Measurements from ENCODE around the gene TIGAR. TPM values are rescaled to one million over a fixed set of nuclear protein-coding genes. Genes with fewer than 3 reads are reported as not detected.

TIGAR gene
- total RNA-seq, 2 experiments from 2014 or later = 5.3 to 7.1 TPM

- Mint-ChIP-seq H3K4me3 (no peak overlapping the region), H3K36me3 (ENCODE audit: low read depth) (no peaks in the 10 kb centered on the region), H3K27me3 (peaks cover 21% of the 10 kb centered on the region), H3K27ac (no peak overlapping the region), H3K4me1 (ENCODE audit: low read depth) (no peaks in the 10 kb centered on the region), H3K9me3 (no peaks in the 10 kb centered on the region)
- H3K9me3 ChIP-seq (ENCODE audit: control insufficient read depth in 1 of 2, insufficient read depth in 1 of 2, low read length in 2 of 2) = no peaks in the 10 kb centered on the region
- H3K4me3 ChIP-seq (ENCODE audit: low read length) = no peak overlapping the region
- intact Hi-C loops (cut with DNase I, micrococcal nuclease) = no loop called here
- H3K27ac ChIP-seq (ENCODE audit: low read depth in 1 of 2, low read length in 2 of 2) = no peak overlapping the region
- H3K27me3 ChIP-seq (ENCODE audit: control insufficient read depth in 1 of 2, insufficient read depth in 2 of 2, low read length in 2 of 2) = peaks cover 0 to 4% of the 10 kb centered on the region in 2 experiments
- ChIA-PET CTCF (no interaction called here), POLR2A (no interaction called here)
- H3K4me1 ChIP-seq (ENCODE audit: insufficient read depth, low read length) = no peaks in the 10 kb centered on the region
- DNase-seq (no peak), ATAC-seq (ENCODE audit: poor library complexity) (no peak)
- H3K36me3 ChIP-seq (ENCODE audit: insufficient read depth, low read length) = no peaks in the 10 kb centered on the region
- TF ChIP-seq, protein P1, sequence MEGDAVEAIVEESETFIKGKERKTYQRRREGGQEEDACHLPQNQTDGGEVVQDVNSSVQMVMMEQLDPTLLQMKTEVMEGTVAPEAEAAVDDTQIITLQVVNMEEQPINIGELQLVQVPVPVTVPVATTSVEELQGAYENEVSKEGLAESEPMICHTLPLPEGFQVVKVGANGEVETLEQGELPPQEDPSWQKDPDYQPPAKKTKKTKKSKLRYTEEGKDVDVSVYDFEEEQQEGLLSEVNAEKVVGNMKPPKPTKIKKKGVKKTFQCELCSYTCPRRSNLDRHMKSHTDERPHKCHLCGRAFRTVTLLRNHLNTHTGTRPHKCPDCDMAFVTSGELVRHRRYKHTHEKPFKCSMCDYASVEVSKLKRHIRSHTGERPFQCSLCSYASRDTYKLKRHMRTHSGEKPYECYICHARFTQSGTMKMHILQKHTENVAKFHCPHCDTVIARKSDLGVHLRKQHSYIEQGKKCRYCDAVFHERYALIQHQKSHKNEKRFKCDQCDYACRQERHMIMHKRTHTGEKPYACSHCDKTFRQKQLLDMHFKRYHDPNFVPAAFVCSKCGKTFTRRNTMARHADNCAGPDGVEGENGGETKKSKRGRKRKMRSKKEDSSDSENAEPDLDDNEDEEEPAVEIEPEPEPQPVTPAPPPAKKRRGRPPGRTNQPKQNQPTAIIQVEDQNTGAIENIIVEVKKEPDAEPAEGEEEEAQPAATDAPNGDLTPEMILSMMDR (IDR thresholded peaks at IDR 0.05) = no peak
These were observed 66.6 kb downstream of the TIGAR start for GRCh38 chr12:4387607-4388006.

- TF ChIP-seq, protein P1 (IDR thresholded peaks at IDR 0.05) = no peak
- H3K27ac ChIP-seq (ENCODE audit: low read depth in 1 of 2, low read length in 2 of 2) = no peak overlapping the region
- intact Hi-C loops (cut with DNase I, micrococcal nuclease) = no loop called here
- Mint-ChIP-seq H3K4me3 (no peak overlapping the region), H3K4me1 (ENCODE audit: low read depth) (no peaks in the 10 kb centered on the region), H3K27me3 (peaks cover 21% of the 10 kb centered on the region), H3K9me3 (no peaks in the 10 kb centered on the region), H3K36me3 (ENCODE audit: low read depth) (no peaks in the 10 kb centered on the region), H3K27ac (no peak overlapping the region)
- H3K9me3 ChIP-seq (ENCODE audit: control insufficient read depth in 1 of 2, insufficient read depth in 1 of 2, low read length in 2 of 2) = no peaks in the 10 kb centered on the region
- no peak for DNase-seq
- no peak overlapping the region for H3K4me3 ChIP-seq (ENCODE audit: low read length)
- ChIA-PET CTCF (no interaction called here), POLR2A (no interaction called here)
- no peaks in the 10 kb centered on the region for H3K4me1 ChIP-seq (ENCODE audit: insufficient read depth, low read length)
- H3K36me3 ChIP-seq (ENCODE audit: insufficient read depth, low read length) = no peaks in the 10 kb centered on the region
- H3K27me3 ChIP-seq (ENCODE audit: control insufficient read depth in 1 of 2, insufficient read depth in 2 of 2, low read length in 2 of 2) = peaks cover under 1 to 3% of the 10 kb centered on the region in 2 experiments
- no peak for ATAC-seq (ENCODE audit: poor library complexity)
These were observed 67.0 kb downstream of the TIGAR start for GRCh38 chr12:4388032-4388431.

DNA sequence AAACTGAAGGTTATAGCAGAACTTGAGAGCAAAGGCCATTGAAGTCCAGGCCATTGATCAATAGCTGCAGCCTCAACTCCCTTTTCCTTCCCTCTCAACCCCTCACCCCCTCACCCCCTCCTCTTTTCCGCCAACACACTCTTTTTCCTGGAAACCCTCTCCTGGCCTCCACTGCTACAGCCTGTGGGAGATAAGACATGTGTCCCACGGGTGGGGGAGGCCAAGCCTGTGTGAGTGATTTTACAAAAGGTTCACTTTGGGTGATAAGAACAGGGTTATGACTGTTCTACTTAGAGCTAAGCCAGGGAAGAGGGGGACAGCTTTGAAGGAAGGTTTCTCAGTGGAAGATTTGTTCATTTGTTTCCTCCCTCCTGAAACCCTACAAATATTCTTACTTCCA is 67.6 kb downstream of the TIGAR start:
- CTCF ChIA-PET = no interaction called here
- ATAC-seq (ENCODE audit: poor library complexity) = no peak
- Mint-ChIP-seq H3K27ac (no peak overlapping the region), H3K9me3 (no peaks in the 10 kb centered on the region), H3K4me1 (ENCODE audit: low read depth) (no peaks in the 10 kb centered on the region), H3K4me3 (no peak overlapping the region), H3K36me3 (ENCODE audit: low read depth) (no peaks in the 10 kb centered on the region), H3K27me3 (peaks cover 23% of the 10 kb centered on the region)
- Histone ChIP-seq H3K4me1 (ENCODE audit: insufficient read depth, low read length) (no peaks in the 10 kb centered on the region), H3K27ac (ENCODE audit: low read depth in 1 of 2, low read length in 2 of 2) (no peak overlapping the region), H3K4me3 (ENCODE audit: low read length) (no peak overlapping the region), H3K36me3 (ENCODE audit: insufficient read depth, low read length) (no peaks in the 10 kb centered on the region), H3K9me3 (ENCODE audit: control insufficient read depth in 1 of 2, insufficient read depth in 1 of 2, low read length in 2 of 2) (no peaks in the 10 kb centered on the region), H3K27me3 (ENCODE audit: control insufficient read depth in 1 of 2, insufficient read depth in 2 of 2, low read length in 2 of 2) (peaks cover 3% of the 10 kb centered on the region in 2 experiments)
- POLR2A ChIA-PET = no interaction called here
- no peak for DNase-seq
- intact Hi-C loops (cut with DNase I, micrococcal nuclease) = no loop called here
- TF ChIP-seq, protein P1 (IDR thresholded peaks at IDR 0.05) = no peak
